Ovary (tissue), 3 donors: ENCODE measurements around the gene EXOC6B.

ENCODE experiments used
- POLR2A ChIP-seq: fragments of 450-650 bp; IDR thresholded peaks from one replicate; pipeline ENCODE4 v1.6.1; 2017; ENCODE audit warnings: antibody characterized with exemption, mild to moderate bottlenecking, moderate library complexity
- TF ChIP-seq, protein P1 (sequence below), 3 donors: fragments of 450-650 bp in 2 of 3; fragments of 200-600 bp in 1 of 3; IDR thresholded peaks; one replicate each; pipeline versions ENCODE4 v1.5.1 to v1.8.0; 2016 to 2022; ENCODE audit warnings: antibody characterized with exemption in 3 of 3, mild to moderate bottlenecking in 1 of 3
- donor health status: DM: no; HTN: no; CAD: no.

DNA sequence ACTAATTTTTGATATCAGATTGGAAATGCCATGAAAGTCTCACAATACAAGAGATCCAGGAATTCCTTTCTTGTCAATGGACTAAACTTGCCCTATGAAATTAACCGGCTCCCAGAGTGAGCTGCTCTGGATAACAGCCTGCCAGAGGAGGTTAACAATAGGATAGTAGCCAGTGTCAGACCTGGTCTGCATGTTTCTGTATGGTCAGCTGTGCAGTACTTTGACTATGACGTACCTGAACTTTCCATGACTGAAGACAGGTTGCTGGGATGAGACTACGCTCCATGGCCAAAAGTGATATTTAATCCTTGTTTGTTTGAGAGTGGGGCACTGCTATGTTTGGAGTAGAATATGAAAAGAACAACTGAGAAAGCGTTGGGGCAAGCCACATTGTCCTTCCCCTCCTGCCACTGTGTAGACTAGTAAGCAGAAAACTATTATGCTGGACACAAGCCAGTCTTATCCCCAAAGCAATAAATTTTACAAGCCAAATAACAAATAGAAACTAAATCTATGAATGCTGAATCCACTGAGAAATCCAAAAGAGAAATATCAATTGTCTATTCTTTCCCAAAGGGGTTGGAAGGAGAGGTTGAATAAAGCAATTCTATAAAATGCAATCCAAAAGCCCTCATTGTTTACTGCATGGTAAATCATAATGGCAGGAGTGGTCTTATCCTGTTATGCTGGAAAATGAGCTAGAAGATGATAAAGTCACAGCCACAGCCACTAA lies 562.6 kb downstream of the EXOC6B start:
- TF ChIP-seq, protein P1, sequence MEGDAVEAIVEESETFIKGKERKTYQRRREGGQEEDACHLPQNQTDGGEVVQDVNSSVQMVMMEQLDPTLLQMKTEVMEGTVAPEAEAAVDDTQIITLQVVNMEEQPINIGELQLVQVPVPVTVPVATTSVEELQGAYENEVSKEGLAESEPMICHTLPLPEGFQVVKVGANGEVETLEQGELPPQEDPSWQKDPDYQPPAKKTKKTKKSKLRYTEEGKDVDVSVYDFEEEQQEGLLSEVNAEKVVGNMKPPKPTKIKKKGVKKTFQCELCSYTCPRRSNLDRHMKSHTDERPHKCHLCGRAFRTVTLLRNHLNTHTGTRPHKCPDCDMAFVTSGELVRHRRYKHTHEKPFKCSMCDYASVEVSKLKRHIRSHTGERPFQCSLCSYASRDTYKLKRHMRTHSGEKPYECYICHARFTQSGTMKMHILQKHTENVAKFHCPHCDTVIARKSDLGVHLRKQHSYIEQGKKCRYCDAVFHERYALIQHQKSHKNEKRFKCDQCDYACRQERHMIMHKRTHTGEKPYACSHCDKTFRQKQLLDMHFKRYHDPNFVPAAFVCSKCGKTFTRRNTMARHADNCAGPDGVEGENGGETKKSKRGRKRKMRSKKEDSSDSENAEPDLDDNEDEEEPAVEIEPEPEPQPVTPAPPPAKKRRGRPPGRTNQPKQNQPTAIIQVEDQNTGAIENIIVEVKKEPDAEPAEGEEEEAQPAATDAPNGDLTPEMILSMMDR (IDR thresholded peaks at IDR 0.05): no peak
- TF ChIP-seq POLR2A: no peak
